ENCODE results near the gene IL15.

DNA sequence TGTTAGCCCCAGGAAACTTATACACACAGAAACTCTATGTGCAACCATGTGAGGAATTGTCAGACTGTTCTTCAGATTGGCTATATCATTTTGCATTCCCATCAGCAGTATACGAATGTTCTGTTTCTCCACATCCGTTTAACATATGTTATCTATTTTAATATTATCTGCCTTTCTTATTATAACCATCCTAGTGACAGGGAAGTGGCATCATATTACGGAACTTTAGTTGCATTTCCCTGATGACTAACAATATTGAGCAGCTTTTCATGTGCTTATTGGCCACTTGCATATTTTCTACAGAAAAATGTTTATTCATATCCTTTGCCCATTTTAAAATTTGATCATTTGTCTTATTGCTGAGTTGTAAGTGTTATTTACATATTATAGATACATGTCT is 36.5 kb upstream of the IL15 start:
- TF ChIP-seq, protein P1, sequence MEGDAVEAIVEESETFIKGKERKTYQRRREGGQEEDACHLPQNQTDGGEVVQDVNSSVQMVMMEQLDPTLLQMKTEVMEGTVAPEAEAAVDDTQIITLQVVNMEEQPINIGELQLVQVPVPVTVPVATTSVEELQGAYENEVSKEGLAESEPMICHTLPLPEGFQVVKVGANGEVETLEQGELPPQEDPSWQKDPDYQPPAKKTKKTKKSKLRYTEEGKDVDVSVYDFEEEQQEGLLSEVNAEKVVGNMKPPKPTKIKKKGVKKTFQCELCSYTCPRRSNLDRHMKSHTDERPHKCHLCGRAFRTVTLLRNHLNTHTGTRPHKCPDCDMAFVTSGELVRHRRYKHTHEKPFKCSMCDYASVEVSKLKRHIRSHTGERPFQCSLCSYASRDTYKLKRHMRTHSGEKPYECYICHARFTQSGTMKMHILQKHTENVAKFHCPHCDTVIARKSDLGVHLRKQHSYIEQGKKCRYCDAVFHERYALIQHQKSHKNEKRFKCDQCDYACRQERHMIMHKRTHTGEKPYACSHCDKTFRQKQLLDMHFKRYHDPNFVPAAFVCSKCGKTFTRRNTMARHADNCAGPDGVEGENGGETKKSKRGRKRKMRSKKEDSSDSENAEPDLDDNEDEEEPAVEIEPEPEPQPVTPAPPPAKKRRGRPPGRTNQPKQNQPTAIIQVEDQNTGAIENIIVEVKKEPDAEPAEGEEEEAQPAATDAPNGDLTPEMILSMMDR (IDR thresholded peaks at IDR 0.05; ENCODE audit: low read depth, low read length, poor library complexity, severe bottlenecking), result no peak
- TF ChIP-seq EZH2phosphoT487 (IDR thresholded peaks at IDR 0.05; ENCODE audit: borderline replicate concordance, low read length), result no peak

Measured in DOHH2 (cell line).